K562 (cell line): ENCODE data around the gene HOXA1. TPM values are rescaled to one million over a fixed set of nuclear protein-coding genes. Genes with fewer than 3 reads are reported as not detected.

Experiments
- ATAC-seq: fragments of 200-7000 bp; cut with Tn5 transposase; 3 replicates; pipeline ENCODE4 v1.9.1; 2020; ENCODE audit warnings: moderate library complexity
- BruUV-seq: library from RNA; stranded (reverse); fragments of 400-500 nt; replicated peaks from 2 replicates; lab custom pipeline; 2021; lab: Mats Ljungman, UMichigan
- CTCF ChIA-PET: fragments of 300-600 bp; formaldehyde crosslinking; extraction: SDS; loops from one replicate; lab custom pipeline; 2021; ENCODE audit warnings: low intra/inter-chr PET ratio; lab: Yijun Ruan, JAX
- POLR2A ChIA-PET: fragments of 300-600, 350-650 bp; sonication (Branson Sonifier 250); formaldehyde crosslinking; extraction: SDS; loops from one replicate; lab custom pipeline; 2021; ENCODE audit warnings: antibody characterized with exemption, inconsistent platforms; lab: Yijun Ruan, JAX
- DNase-seq, 4 experiments: peaks; one replicate each; pipeline versions ENCODE4 v3.0.0 to v3.0.0-alpha.2; 2011 to 2018; ENCODE audit warnings: low spot score in 3 of 4, mixed read lengths in 3 of 4; ENCODE audit errors: extremely low read depth in 1 of 4
- FAIRE-seq: peaks from 2 replicates; lab custom pipeline; 2011; peaks lifted over from hg19 to GRCh38; lab: Jason Lieb, UNC
- H2AFZ ChIP-seq: 2 replicates; pipeline ENCODE4 v1.6.0; 2011; ENCODE audit warnings: low read depth, low read length, control low read depth, inconsistent platforms
- H3K27ac ChIP-seq: fragments of 200-600 bp; 3 replicates; pipeline ENCODE4 v1.8.0; 2011; ENCODE audit warnings: low read depth, mild to moderate bottlenecking, control low read depth, inconsistent platforms, low read length, moderate library complexity, mixed read lengths; ENCODE audit errors: extremely low read depth
- H3K27me3 ChIP-seq, 2 experiments: fragments of 300-600 bp in 1 of 2; 2 replicates in 1 of 2; 3 replicates in 1 of 2; pipeline versions ENCODE4 v1.6.0 to v1.8.0; 2011; ENCODE audit warnings: inconsistent platforms in 2 of 2, low read length in 2 of 2, mild to moderate bottlenecking in 1 of 2, mixed read lengths in 1 of 2, moderate library complexity in 1 of 2; ENCODE audit not compliant: control insufficient read depth in 2 of 2, insufficient read depth in 2 of 2
- H3K36me3 ChIP-seq: fragments of 300-600 bp; 3 replicates; pipeline ENCODE4 v1.8.0; 2011; ENCODE audit warnings: mild to moderate bottlenecking, low read length, inconsistent platforms; ENCODE audit not compliant: control insufficient read depth, insufficient read depth
- H3K4me1 ChIP-seq, 2 experiments: fragments of 200-600 bp in 1 of 2; replicated peaks in 1 of 2; 2 replicates in 1 of 2; 3 replicates in 1 of 2; pipeline versions ENCODE4 v1.5.1 to v1.8.0; 2011; ENCODE audit warnings: inconsistent platforms in 2 of 2, low read length in 2 of 2, mild to moderate bottlenecking in 1 of 2, mixed read lengths in 1 of 2, moderate library complexity in 1 of 2; ENCODE audit not compliant: control insufficient read depth in 2 of 2, insufficient read depth in 2 of 2
- H3K4me2 ChIP-seq: 2 replicates; pipeline ENCODE4 v1.6.1; 2011; ENCODE audit warnings: low read length, control low read depth, inconsistent platforms, mixed read lengths; ENCODE audit not compliant: insufficient read depth
- H3K4me3 ChIP-seq: fragments of 200-600 bp; sonication (generic), shearing (Covaris generic); 2 replicates; pipeline ENCODE4 v1.5.1; 2016; ENCODE audit warnings: control low read depth, inconsistent platforms
- H3K79me2 ChIP-seq: fragments of 200-600 bp; 3 replicates; pipeline ENCODE4 v1.8.0; 2011; ENCODE audit warnings: low read length, inconsistent platforms; ENCODE audit not compliant: control insufficient read depth, insufficient read depth
- H3K9ac ChIP-seq, 2 experiments: 2 replicates each; pipeline versions ENCODE4 v1.6.0 to v1.6.1; 2011; ENCODE audit warnings: low read depth in 2 of 2, low read length in 2 of 2, control low read depth in 1 of 2, inconsistent platforms in 1 of 2, mild to moderate bottlenecking in 1 of 2, mixed read lengths in 1 of 2; ENCODE audit not compliant: insufficient read depth in 1 of 2
- H3K9me1 ChIP-seq: one replicate; pipeline ENCODE4 v1.6.0; 2011; ENCODE audit warnings: inconsistent platforms, mild to moderate bottlenecking, low read length, moderate library complexity; ENCODE audit not compliant: control insufficient read depth, insufficient read depth
- H3K9me3 ChIP-seq: replicated peaks from 2 replicates; pipeline ENCODE4 v1.5.1; 2011; ENCODE audit warnings: low read depth, low read length, inconsistent platforms; ENCODE audit not compliant: control insufficient read depth, insufficient read depth
- H4K20me1 ChIP-seq: replicated peaks from 2 replicates; pipeline ENCODE4 v1.6.1; 2011; ENCODE audit warnings: low read length, inconsistent platforms, mixed read lengths; ENCODE audit not compliant: control insufficient read depth, insufficient read depth
- GTF2E2 ChIP-seq: fragments of 200-800 bp; sonication (Bioruptor generic); IDR thresholded peaks from 2 replicates; pipeline ENCODE4 v1.6.1; 2016; ENCODE audit warnings: missing genetic modification characterization, missing compliant biosample characterization
- KAT8 ChIP-seq: fragments of 450-650 bp; IDR thresholded peaks from 2 replicates; pipeline ENCODE4 v1.6.1; 2016; ENCODE audit warnings: low read depth, mild to moderate bottlenecking
- WGBS: fragments of 100-300 bp; shearing (Covaris generic); methylation state at CpG from one replicate; pipeline ENCODE4 v1.1.6; 2016; ENCODE audit warnings: low coverage, mixed read lengths; ENCODE audit not compliant: insufficient coverage; ENCODE audit errors: missing lambda C conversion rate; 5-methylcytosine and 5-hydroxymethylcytosine counted together
- in situ Hi-C: fragments of 300-500 bp; cut with MboI; formaldehyde crosslinking; loops from 4 replicates; pipeline ENCODE4 v1.15.0; 2018; ENCODE audit warnings: inconsistent platforms, mixed read lengths
- intact Hi-C: fragments of 100-400 bp; cut with micrococcal nuclease; formaldehyde crosslinking; loops from 2 replicates; pipeline ENCODE4 v1.14.2; 2022
- polyA plus RNA-seq, 8 experiments: library from polyadenylated mRNA; depleted of rRNA in 4 of 8; stranded (reverse) in 5 of 8; unstranded in 3 of 8; fragments of >200 nt; fragmentation: Nextera tagmentation in 2 of 8; fragmentation: Illumina TruSeq in 1 of 8; extraction: Ambion mirVana in 2 of 8; extraction: Trizol in 1 of 8; gene quantifications; 2 replicates each; pipeline versions ENCODE4 v1.2.1 to v1.2.3, GENCODE V29; 2011 to 2014; ENCODE audit warnings: inconsistent platforms in 1 of 8, missing spikeins in 1 of 8
- total RNA-seq, 7 experiments: library from RNA; depleted of rRNA in 6 of 7; stranded (reverse); fragments of >200 nt in 6 of 7; fragmentation: Illumina TruSeq in 2 of 7; extraction: Trizol in 2 of 7; gene quantifications; 2 replicates each; pipeline versions ENCODE4 v1.2.1 to v1.2.3, GENCODE V29; 2011 to 2021; ENCODE audit warnings: low replicate concordance in 1 of 7
- TF ChIP-seq, protein P1 (sequence below): IDR thresholded peaks from 2 replicates; pipeline ENCODE4 v1.6.1; 2016; ENCODE audit warnings: missing genetic modification characterization, missing compliant biosample characterization

HOXA1 gene
- total and polyA plus RNA-seq, 9 of the 15 experiments (the other 6 are each of a cell fraction or from before 2014, with no cell fraction given), result 0.03 to 0.63 (median 0.09) TPM; not detected in 4

DNA sequence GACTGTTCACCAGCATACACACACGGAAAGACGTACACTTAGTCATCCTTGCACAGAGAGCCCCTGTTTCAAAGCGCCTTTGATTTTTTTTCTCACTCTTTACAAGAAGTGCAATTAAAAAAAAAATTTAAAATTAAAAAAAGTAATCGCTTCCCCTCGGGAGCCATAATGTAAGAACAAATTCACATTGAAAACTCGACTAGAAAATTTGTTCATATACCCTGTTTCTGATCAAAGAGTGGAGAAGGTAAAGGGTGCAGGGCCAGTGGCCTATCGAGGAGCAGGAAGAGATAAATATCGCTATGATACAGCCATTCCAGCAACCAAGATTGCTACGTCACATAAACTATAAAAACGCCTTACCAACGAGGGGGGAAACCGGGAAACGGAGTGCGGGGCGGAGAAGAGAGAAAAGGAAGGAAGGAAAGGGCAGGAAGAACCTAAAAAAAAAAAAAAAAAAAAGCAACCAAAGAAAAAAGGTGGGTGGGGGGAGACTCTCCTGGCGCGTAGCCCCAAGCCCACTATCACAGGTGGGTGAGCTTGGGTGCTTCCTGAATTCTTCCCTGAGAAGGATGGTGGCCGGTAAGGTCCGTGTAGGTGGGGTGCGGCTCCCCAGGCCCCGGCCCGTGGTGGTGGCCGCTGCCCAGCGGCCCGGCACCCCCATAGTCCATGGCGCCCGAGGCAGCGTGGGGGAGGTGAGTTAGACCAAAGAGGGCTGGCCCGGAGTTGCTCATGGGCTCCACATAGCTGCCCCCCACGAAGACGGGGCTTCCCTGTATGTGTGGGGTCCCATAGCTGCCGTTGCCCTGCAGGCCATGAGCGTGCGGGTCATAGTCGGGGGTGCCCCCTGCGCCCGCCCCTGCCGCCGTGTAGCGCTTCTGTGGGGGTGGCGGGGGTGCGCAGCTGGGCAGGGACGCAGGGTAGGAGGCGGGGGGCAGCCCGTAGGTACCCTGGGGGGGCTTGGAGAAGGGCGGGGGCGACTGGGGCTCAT, 11.9 kb upstream of the HOXA1 start:
- no peak for DNase-seq
- H3K9me1 ChIP-seq, result no peaks in the 10 kb centered on the region
- H3K27me3 ChIP-seq, result peaks cover 62 to 67% of the 10 kb centered on the region in 2 experiments
- no peak overlapping the region for H3K4me3 ChIP-seq
- ATAC-seq, result no peak
- FAIRE-seq, result no peak
- CTCF ChIA-PET, result no interaction called here
- TF ChIP-seq KAT8 (no peak), GTF2E2 (tag) (no peak)
- TF ChIP-seq, protein P1, sequence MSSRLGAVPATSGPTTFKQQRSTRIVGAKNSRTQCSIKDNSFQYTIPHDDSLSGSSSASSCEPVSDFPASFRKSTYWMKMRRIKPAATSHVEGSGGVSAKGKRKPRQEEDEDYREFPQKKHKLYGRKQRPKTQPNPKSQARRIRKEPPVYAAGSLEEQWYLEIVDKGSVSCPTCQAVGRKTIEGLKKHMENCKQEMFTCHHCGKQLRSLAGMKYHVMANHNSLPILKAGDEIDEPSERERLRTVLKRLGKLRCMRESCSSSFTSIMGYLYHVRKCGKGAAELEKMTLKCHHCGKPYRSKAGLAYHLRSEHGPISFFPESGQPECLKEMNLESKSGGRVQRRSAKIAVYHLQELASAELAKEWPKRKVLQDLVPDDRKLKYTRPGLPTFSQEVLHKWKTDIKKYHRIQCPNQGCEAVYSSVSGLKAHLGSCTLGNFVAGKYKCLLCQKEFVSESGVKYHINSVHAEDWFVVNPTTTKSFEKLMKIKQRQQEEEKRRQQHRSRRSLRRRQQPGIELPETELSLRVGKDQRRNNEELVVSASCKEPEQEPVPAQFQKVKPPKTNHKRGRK, result peak; percentile 61; the same call in 1 of the 2 replicates
- TF ChIP-seq, all 486 proteins: peak for 1
- Histone ChIP-seq H3K4me1 (peaks cover 0 to 12% of the 10 kb centered on the region in 2 experiments; a peak in 2 of 5 replicates), H3K9ac (no peak overlapping the region), H3K4me2 (no peak overlapping the region), H3K36me3 (no peaks in the 10 kb centered on the region), H3K27ac (no peak overlapping the region), H3K9me3 (no peaks in the 10 kb centered on the region), H2AFZ (no peak overlapping the region), H3K79me2 (no peaks in the 10 kb centered on the region), H4K20me1 (no peaks in the 10 kb centered on the region)
- WGBS, result 8% methylated on average over 29 of the region's 47 CpGs
- in situ Hi-C loops (no loop called here), intact Hi-C loops (no loop called here)
- BruUV-seq, result no TSS peak
- POLR2A ChIA-PET, result no interaction called here
